GM12891 (cell line): ENCODE results near the gene SLC22A4.

Source experiments
- PAX5 ChIP-seq: IDR thresholded peaks from 2 replicates; pipeline ENCODE4 v1.6.1; 2011; ENCODE audit warnings: low read length, moderate library complexity, mild to moderate bottlenecking; ENCODE audit not compliant: insufficient read depth, severe bottlenecking
- POLR2A ChIP-seq: IDR thresholded peaks from 2 replicates; pipeline ENCODE4 v1.6.1; 2011; ENCODE audit warnings: low read depth, low read length, control low read depth
- POLR2AphosphoS5 ChIP-seq: IDR thresholded peaks from 2 replicates; pipeline ENCODE4 v1.6.1; 2011; ENCODE audit warnings: low read depth, low read length, control low read depth
- SPI1 ChIP-seq: IDR thresholded peaks from 2 replicates; pipeline ENCODE4 v1.6.1; 2011; ENCODE audit warnings: low read depth, low read length, control low read depth
- TAF1 ChIP-seq: IDR thresholded peaks from 2 replicates; pipeline ENCODE4 v1.6.1; 2011; ENCODE audit warnings: low read depth, low read length, control low read depth

- TF ChIP-seq POLR2AphosphoS5 (no peak), POLR2A (no peak), TAF1 (no peak), PAX5 (no peak), SPI1 (no peak)
Observed at GRCh38 chr5:132372542-132372941, 78.3 kb downstream of the SLC22A4 start.
